CD4-positive, alpha-beta memory T cell (primary cell): ENCODE measurements around the gene FER. TPM values are rescaled to one million over a fixed set of nuclear protein-coding genes. Genes with fewer than 3 reads are reported as not detected.

Experiments
- CTCF ChIA-PET: fragments of 350-600 bp; sonication (Branson Sonifier 250); formaldehyde crosslinking; loops from one replicate; lab custom pipeline; 2021; ENCODE audit warnings: inconsistent platforms; ENCODE audit not compliant: partially characterized antibody; lab: Charles Lee
- POLR2A ChIA-PET: fragments of 350-600 bp; sonication (Branson Sonifier 250); formaldehyde crosslinking; loops from one replicate; lab custom pipeline; 2021; ENCODE audit not compliant: partially characterized antibody; lab: Charles Lee
- DNase-seq, 5 donors: peaks; one replicate each; pipeline versions ENCODE4 v3.0.0 to v3.0.0-alpha.2; 2020 to 2022; ENCODE audit warnings: mixed read lengths in 1 of 5
- H3K27ac ChIP-seq: one replicate; pipeline ENCODE4 v1.7.0; 2013; ENCODE audit warnings: low read depth, low read length
- H3K27me3 ChIP-seq: 2 replicates; pipeline ENCODE4 v1.7.0; 2013; ENCODE audit warnings: mild to moderate bottlenecking, low read length, moderate library complexity; ENCODE audit not compliant: insufficient read depth
- H3K36me3 ChIP-seq: 2 replicates; pipeline ENCODE4 v1.7.0; 2013; ENCODE audit warnings: mild to moderate bottlenecking, low read length, moderate library complexity; ENCODE audit not compliant: insufficient read depth
- H3K4me1 ChIP-seq: 2 replicates; pipeline ENCODE4 v1.7.0; 2013; ENCODE audit warnings: mild to moderate bottlenecking, low read length, moderate library complexity; ENCODE audit not compliant: insufficient read depth
- H3K4me3 ChIP-seq, 2 donors: one replicate each; pipeline ENCODE4 v1.7.0; 2013; ENCODE audit warnings: low read length in 2 of 2, mild to moderate bottlenecking in 1 of 2
- H3K9me3 ChIP-seq, 2 donors: one replicate each; pipeline ENCODE4 v1.7.0; 2013; ENCODE audit warnings: low read length in 2 of 2, control low read depth in 1 of 2; ENCODE audit not compliant: control insufficient read depth in 1 of 2
- H3K27ac Mint-ChIP-seq, 7 donors: one replicate each; pipeline ENCODE4 v1.8.0; 2020 to 2021; ENCODE audit warnings: mixed read lengths in 7 of 7, mild to moderate bottlenecking in 6 of 7, inconsistent platforms in 3 of 7, moderate library complexity in 3 of 7
- H3K27me3 Mint-ChIP-seq, 2 donors: one replicate each; pipeline ENCODE4 v1.8.0; 2020 to 2021; ENCODE audit warnings: mixed read lengths in 2 of 2
- H3K36me3 Mint-ChIP-seq, 2 donors: one replicate each; pipeline ENCODE4 v1.8.0; 2020 to 2021; ENCODE audit warnings: mixed read lengths in 2 of 2, inconsistent platforms in 1 of 2, mild to moderate bottlenecking in 1 of 2
- H3K4me1 Mint-ChIP-seq, 4 donors: one replicate each; pipeline ENCODE4 v1.8.0; 2020 to 2021; ENCODE audit warnings: mixed read lengths in 4 of 4, mild to moderate bottlenecking in 1 of 4
- H3K4me3 Mint-ChIP-seq, 8 donors: one replicate each; pipeline ENCODE4 v1.8.0; 2020 to 2021; ENCODE audit warnings: mixed read lengths in 8 of 8, mild to moderate bottlenecking in 7 of 8, moderate library complexity in 6 of 8, inconsistent platforms in 3 of 8
- H3K9me3 Mint-ChIP-seq, 8 donors: one replicate each; pipeline ENCODE4 v1.8.0; 2020 to 2021; ENCODE audit warnings: mixed read lengths in 8 of 8, mild to moderate bottlenecking in 5 of 8, inconsistent platforms in 3 of 8, moderate library complexity in 1 of 8
- intact Hi-C: fragments of 100-400 bp; cut with micrococcal nuclease; formaldehyde crosslinking; loops from one replicate; pipeline ENCODE4 v1.15.1; 2023
- polyA plus RNA-seq, 2 donors: library from polyadenylated mRNA; unstranded; fragments of 300-500 nt; fragmentation: Illumina TruSeq; gene quantifications; one replicate each; pipeline ENCODE4 v1.2.3, GENCODE V29; 2021
- total RNA-seq, 2 experiments: library from RNA; stranded (reverse); gene quantifications; one replicate each; pipeline ENCODE4 v1.2.3, GENCODE V29; 2021

FER gene
- total and polyA plus RNA-seq, 4 experiments from 2014 or later, result 6.1 to 11.3 (median 10.3) TPM

DNA sequence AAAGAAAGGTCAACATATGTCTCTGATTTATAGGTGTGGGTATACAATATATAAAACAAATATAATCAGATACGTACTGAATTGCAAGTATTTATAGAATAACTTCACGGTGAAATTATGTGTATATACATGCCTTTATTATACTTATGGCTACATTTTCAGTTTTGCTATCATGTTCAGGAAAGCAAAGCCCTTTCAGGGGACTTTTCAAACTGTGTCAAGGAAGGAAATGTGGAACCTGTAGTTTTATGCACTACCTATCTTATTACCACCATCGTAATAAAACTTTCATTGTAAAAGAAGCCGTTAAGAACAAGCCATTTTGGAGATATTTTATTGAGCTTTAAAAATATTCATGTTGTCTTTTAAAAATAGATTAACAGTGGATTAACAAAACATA is 404.9 kb downstream of the FER start:
- Mint-ChIP-seq H3K27me3 (no peaks in the 10 kb centered on the region), H3K27ac (no peak overlapping the region), H3K4me3 (no peak overlapping the region), H3K4me1 (no peaks in the 10 kb centered on the region), H3K9me3 (no peaks in the 10 kb centered on the region), H3K36me3 (no peaks in the 10 kb centered on the region)
- Histone ChIP-seq H3K27me3 (no peaks in the 10 kb centered on the region), H3K9me3 (no peaks in the 10 kb centered on the region), H3K4me3 (no peak overlapping the region), H3K27ac (no peak overlapping the region), H3K36me3 (no peaks in the 10 kb centered on the region), H3K4me1 (no peaks in the 10 kb centered on the region)
- intact Hi-C loops, result no loop called here
- CTCF ChIA-PET, result interaction anchor here (0.6 kb wide), 1 partner anchor 509 kb away, joined by 3 read pairs; no protein-coding TSS in a partner anchor
- POLR2A ChIA-PET, result no interaction called here
- no peak for DNase-seq

- Histone ChIP-seq H3K27ac (no peak overlapping the region), H3K4me3 (no peak overlapping the region), H3K4me1 (no peaks in the 10 kb centered on the region), H3K36me3 (no peaks in the 10 kb centered on the region), H3K9me3 (no peaks in the 10 kb centered on the region), H3K27me3 (no peaks in the 10 kb centered on the region)
- H3K27me3 Mint-ChIP-seq, result no peaks in the 10 kb centered on the region
- H3K4me1 Mint-ChIP-seq, result no peaks in the 10 kb centered on the region
- CTCF ChIA-PET, result no interaction called here
- POLR2A ChIA-PET, result no interaction called here
- intact Hi-C loops, result no loop called here
- no peaks in the 10 kb centered on the region for H3K36me3 Mint-ChIP-seq
- no peak overlapping the region for H3K4me3 Mint-ChIP-seq
- H3K9me3 Mint-ChIP-seq, result no peaks in the 10 kb centered on the region
- H3K27ac Mint-ChIP-seq, result no peak overlapping the region
- no peak for DNase-seq
Observed at GRCh38 chr5:109155625-109156024, 407.9 kb downstream of the FER start.

DNA sequence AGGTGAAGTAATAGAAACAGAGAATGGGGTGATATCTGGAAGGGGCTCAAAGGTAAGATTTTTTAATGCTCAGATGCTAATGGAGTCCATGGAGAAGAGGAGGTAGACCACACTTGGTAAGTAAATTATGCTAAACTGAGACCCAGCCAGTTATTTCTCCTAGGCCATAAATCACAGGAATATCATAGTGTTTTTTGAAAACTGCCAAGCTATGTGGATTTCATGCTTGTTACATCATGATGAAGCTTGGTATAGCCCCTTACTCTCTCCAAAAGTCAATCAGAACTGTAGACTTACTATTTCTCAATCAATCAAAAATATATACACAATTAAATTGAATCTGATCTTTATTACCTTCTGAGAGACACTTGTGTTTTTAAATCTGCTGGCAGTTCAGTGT is 409.2 kb downstream of the FER start:
- POLR2A ChIA-PET, result no interaction called here
- H3K4me3 Mint-ChIP-seq, result no peak overlapping the region

GRCh38 chr5:109160468-109160867 is 412.8 kb downstream of the FER start:
- H3K36me3 Mint-ChIP-seq, result peaks cover 0 to 10% of the 10 kb centered on the region in 2 donors
- peaks cover 0 to 3% (median 0%) of the 10 kb centered on the region in 8 donors for H3K9me3 Mint-ChIP-seq
- no peaks in the 10 kb centered on the region for H3K4me1 ChIP-seq
- intact Hi-C loops, result no loop called here
- H3K4me3 Mint-ChIP-seq, result no peak overlapping the region
- H3K27me3 ChIP-seq, result no peaks in the 10 kb centered on the region
- H3K4me1 Mint-ChIP-seq, result peaks cover 0 to 2% (median 0%) of the 10 kb centered on the region in 4 donors
- no peak overlapping the region for H3K27ac Mint-ChIP-seq
- DNase-seq, result no peak
- no peak overlapping the region for H3K4me3 ChIP-seq
- no peaks in the 10 kb centered on the region for H3K9me3 ChIP-seq
- H3K36me3 ChIP-seq, result no peaks in the 10 kb centered on the region
- CTCF ChIA-PET, result no interaction called here
- H3K27me3 Mint-ChIP-seq, result no peaks in the 10 kb centered on the region
- no peak overlapping the region for H3K27ac ChIP-seq
- POLR2A ChIA-PET, result no interaction called here

More for the DNA sequence above, 409.2 kb downstream of the FER start:
- H3K36me3 Mint-ChIP-seq, result no peaks in the 10 kb centered on the region
- no peaks in the 10 kb centered on the region for H3K4me1 ChIP-seq
- H3K9me3 Mint-ChIP-seq, result no peaks in the 10 kb centered on the region
- no peak overlapping the region for H3K27ac Mint-ChIP-seq
- no peaks in the 10 kb centered on the region for H3K27me3 Mint-ChIP-seq
- no peaks in the 10 kb centered on the region for H3K36me3 ChIP-seq
- CTCF ChIA-PET, result no interaction called here
- no peak for DNase-seq
- H3K9me3 ChIP-seq, result no peaks in the 10 kb centered on the region
- no peak overlapping the region for H3K4me3 ChIP-seq
- intact Hi-C loops, result no loop called here
- no peak overlapping the region for H3K27ac ChIP-seq
- H3K27me3 ChIP-seq, result no peaks in the 10 kb centered on the region
- H3K4me1 Mint-ChIP-seq, result peaks cover 0 to 2% (median 0%) of the 10 kb centered on the region in 4 donors

DNA sequence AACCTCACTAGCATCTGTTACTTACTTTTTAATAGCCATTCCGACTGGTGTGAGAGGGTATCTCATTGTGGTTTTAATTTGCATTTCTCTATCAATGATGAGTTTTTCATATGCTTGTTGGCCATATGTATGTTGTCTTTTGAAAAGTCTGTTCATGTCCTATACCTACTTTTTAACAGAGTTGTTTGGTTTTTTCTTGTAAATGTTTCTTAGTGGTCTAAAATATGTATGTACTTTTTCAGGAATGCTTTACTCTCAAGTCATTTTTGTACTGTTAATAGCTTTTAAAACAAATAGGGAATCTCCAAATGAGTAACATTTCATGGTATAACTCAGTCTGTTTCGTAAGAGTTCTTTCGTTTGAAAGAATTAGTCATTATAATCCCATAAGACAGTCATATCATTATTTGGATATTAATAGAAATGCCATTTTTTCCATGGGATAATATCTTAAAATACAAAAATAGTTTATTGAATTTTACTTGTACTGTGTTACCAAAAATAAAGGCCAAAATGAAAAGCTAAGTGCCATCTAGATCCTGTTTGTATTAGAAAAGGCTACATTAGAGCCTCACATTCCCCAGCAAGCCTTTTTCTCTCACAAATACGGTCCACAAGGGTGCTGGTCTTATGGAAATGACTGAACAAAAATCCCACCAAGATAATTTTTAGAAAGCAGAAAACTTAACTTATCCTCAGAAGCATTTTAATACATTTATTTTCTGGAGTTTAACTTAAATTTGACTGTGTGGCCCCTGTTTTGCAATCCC is 414.4 kb downstream of the FER start:
- Mint-ChIP-seq H3K36me3 (peaks cover 0 to 14% of the 10 kb centered on the region in 2 donors), H3K9me3 (peaks cover 0 to 3% (median 0%) of the 10 kb centered on the region in 8 donors), H3K4me3 (peak overlapping the region in 1 of 8 donors; percentile 22), H3K4me1 (peaks cover 0 to 2% (median 0%) of the 10 kb centered on the region in 4 donors), H3K27ac (no peak overlapping the region), H3K27me3 (no peaks in the 10 kb centered on the region)
- H3K36me3 ChIP-seq, result no peaks in the 10 kb centered on the region
- no peak overlapping the region for H3K4me3 ChIP-seq
- no peaks in the 10 kb centered on the region for H3K27me3 ChIP-seq
- POLR2A ChIA-PET, result no interaction called here
- CTCF ChIA-PET, result no interaction called here
- H3K27ac ChIP-seq, result no peak overlapping the region
- no peaks in the 10 kb centered on the region for H3K4me1 ChIP-seq
- intact Hi-C loops, result no loop called here
- no peak for DNase-seq
- no peaks in the 10 kb centered on the region for H3K9me3 ChIP-seq

DNA sequence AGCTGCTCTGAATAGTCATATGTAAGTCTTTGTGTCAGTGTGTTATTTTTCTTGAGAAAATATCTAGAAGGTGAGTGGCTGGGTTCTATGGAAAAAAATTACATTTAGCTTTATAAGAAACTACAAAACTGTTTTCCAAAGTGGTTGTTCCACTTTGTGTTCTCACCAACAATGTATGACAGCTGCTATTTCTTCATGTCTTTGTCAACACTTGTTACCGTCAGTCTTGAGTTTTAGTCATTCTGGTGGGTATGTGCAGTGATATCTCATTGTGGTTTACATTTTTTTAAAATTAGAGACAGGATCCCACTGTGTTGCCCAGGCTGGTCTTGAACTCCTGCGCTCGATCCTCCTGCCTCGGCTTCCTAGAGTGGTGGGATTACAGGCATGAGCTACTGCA is 415.6 kb downstream of the FER start:
- Histone ChIP-seq H3K9me3 (no peaks in the 10 kb centered on the region), H3K36me3 (no peaks in the 10 kb centered on the region), H3K27me3 (no peaks in the 10 kb centered on the region), H3K4me1 (no peaks in the 10 kb centered on the region), H3K27ac (no peak overlapping the region), H3K4me3 (no peak overlapping the region)
- Mint-ChIP-seq H3K27me3 (no peaks in the 10 kb centered on the region), H3K4me3 (no peak overlapping the region), H3K27ac (no peak overlapping the region), H3K9me3 (peaks cover 0 to 3% (median 0%) of the 10 kb centered on the region in 8 donors), H3K36me3 (peaks cover 0 to 14% of the 10 kb centered on the region in 2 donors), H3K4me1 (peaks cover 0 to 2% (median 0%) of the 10 kb centered on the region in 4 donors)
- ChIA-PET CTCF (no interaction called here), POLR2A (no interaction called here)
- intact Hi-C loops, result no loop called here
- no peak for DNase-seq

GRCh38 chr5:109164001-109164400 is 416.3 kb downstream of the FER start:
- peaks cover 0 to 2% (median 0%) of the 10 kb centered on the region in 4 donors for H3K4me1 Mint-ChIP-seq
- no peaks in the 10 kb centered on the region for H3K27me3 Mint-ChIP-seq
- no peak overlapping the region for H3K4me3 Mint-ChIP-seq
- peaks cover 0 to 14% of the 10 kb centered on the region in 2 donors for H3K36me3 Mint-ChIP-seq
- Histone ChIP-seq H3K4me1 (no peaks in the 10 kb centered on the region), H3K36me3 (no peaks in the 10 kb centered on the region), H3K4me3 (no peak overlapping the region), H3K27me3 (no peaks in the 10 kb centered on the region), H3K27ac (no peak overlapping the region), H3K9me3 (no peaks in the 10 kb centered on the region)
- CTCF ChIA-PET, result no interaction called here
- intact Hi-C loops, result no loop called here
- no peak for DNase-seq
- H3K9me3 Mint-ChIP-seq, result peaks cover 0 to 3% (median 0%) of the 10 kb centered on the region in 8 donors
- POLR2A ChIA-PET, result no interaction called here
- no peak overlapping the region for H3K27ac Mint-ChIP-seq
